Lower leg skin (tissue), 3 donors: ENCODE results near the gene PTEN.

ENCODE experiments used
- POLR2A ChIP-seq, 2 donors: fragments of 450-650 bp; IDR thresholded peaks; one replicate each; pipeline ENCODE4 v1.6.1; 2016 to 2017; ENCODE audit warnings: antibody characterized with exemption in 2 of 2, mild to moderate bottlenecking in 1 of 2, moderate library complexity in 1 of 2
- TF ChIP-seq, protein P1 (sequence below), 3 donors: fragments of 450-650 bp; IDR thresholded peaks; one replicate each; pipeline ENCODE4 v1.5.1; 2016; ENCODE audit warnings: antibody characterized with exemption in 3 of 3, mild to moderate bottlenecking in 3 of 3, moderate library complexity in 2 of 3

DNA sequence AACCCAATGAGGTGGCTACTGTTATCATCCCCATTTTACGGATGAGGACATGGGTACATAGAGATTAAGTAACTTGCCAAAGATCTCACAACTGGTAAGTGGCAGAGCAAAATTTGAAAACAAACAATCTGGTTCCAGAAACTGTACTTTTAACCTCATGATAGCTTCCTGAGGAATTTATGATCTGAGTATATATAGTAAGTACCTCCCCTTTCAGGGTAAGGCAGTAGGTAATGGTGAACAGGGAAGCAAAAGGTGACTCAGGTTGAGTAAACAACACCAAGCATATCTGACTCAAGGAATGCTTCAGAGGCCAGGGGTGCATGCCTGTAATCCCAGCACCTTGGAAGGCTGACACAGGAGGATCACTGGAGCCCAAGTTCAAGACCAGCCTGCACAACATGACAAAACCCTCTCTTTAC is 21.2 kb upstream of the PTEN start:
- TF ChIP-seq, protein P1, sequence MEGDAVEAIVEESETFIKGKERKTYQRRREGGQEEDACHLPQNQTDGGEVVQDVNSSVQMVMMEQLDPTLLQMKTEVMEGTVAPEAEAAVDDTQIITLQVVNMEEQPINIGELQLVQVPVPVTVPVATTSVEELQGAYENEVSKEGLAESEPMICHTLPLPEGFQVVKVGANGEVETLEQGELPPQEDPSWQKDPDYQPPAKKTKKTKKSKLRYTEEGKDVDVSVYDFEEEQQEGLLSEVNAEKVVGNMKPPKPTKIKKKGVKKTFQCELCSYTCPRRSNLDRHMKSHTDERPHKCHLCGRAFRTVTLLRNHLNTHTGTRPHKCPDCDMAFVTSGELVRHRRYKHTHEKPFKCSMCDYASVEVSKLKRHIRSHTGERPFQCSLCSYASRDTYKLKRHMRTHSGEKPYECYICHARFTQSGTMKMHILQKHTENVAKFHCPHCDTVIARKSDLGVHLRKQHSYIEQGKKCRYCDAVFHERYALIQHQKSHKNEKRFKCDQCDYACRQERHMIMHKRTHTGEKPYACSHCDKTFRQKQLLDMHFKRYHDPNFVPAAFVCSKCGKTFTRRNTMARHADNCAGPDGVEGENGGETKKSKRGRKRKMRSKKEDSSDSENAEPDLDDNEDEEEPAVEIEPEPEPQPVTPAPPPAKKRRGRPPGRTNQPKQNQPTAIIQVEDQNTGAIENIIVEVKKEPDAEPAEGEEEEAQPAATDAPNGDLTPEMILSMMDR (IDR thresholded peaks at IDR 0.05) = no peak
- TF ChIP-seq POLR2A (IDR thresholded peaks at IDR 0.05) = no peak
